ENCODE measurements around the gene DIAPH1.

DIAPH1 gene

GRCh38 chr5:141640698-141641097 lies 21.9 kb upstream of the DIAPH1 start:
- no peak for FAIRE-seq
- no peak for DNase-seq (ENCODE audit: extremely low spot score, insufficient read length, low read depth)

DNA sequence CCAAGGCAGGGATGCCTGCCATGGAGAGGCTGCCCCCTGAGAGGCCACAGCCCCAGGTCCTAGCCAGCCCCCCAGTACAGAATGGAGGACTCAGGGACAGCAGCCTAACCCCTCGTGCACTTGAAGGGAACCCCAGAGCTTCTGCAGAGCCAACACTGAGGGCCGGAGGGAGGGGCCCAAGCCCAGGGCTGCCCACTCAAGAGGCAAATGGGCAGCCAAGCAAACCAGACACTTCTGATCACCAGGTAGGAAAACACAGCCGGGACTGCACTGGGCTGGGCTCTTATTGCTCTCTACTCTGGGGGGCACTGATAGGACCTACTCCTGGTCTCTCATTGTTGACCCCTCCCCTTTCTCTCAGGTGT lies 21.2 kb upstream of the DIAPH1 start:
- FAIRE-seq (no peak), DNase-seq (ENCODE audit: extremely low spot score, insufficient read length, low read depth) (no peak)

DNA sequence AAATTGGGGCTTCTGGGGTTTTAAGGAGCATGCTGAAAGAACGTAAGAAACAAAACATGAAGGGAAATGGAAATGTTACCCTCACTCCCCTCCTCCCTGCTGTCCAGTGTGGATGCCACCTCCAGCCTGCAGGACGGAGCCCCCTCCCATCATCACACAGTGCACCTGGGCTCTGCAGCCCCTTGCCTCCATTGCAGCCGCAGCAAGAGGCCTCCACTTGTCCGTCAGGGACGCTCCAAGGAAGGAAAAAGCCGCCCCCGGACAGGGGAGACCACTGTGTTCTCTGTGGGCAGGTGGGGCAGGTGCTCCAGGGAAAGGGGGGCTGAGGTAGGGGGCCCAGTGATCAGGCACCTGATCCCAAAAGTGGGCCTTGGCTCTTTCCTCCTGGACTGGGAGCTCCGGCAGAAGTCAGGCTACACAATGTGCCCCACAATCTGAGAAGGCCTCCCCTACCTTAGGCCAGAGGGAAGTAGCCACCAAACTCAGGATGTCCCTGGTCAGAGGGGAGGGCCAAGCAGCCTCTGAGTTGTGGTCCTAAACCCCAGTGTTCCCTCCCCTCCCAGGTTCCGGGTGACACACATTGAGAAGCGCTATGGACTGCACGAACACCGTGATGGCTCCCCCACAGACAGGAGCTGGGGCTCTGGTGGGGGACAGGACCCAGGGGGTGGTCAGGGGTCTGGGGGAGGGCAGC lies 20.7 kb upstream of the DIAPH1 start:
- FAIRE-seq (no peak), DNase-seq (ENCODE audit: extremely low spot score, insufficient read length, low read depth) (no peak)

DNA sequence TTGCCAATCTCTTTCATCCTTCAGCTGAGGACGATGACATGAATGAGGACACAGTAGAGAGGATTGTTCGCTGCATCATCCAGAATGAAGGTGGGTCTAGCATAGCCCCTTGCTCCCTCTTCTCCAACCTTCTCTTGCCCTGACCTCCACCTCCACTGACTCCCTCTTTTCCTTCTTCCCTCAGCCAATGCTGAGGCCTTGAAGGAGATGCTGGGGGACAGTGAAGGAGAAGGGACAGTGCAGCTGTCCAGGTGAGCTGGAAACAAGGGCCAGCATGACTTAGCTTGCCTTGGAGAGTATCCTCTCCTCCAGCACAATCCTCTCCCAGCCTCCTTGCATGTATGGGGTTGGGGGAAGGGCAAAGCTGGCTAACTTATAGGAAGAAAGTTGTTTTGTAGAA lies 20.0 kb upstream of the DIAPH1 start:
- no peak for DNase-seq (ENCODE audit: extremely low spot score, insufficient read length, low read depth)
- FAIRE-seq = no peak

- DNase-seq (ENCODE audit: extremely low spot score, insufficient read length, low read depth) (no peak), FAIRE-seq (peak; percentile 69)
These were observed 19.1 kb upstream of the DIAPH1 start for GRCh38 chr5:141637767-141638419.

GRCh38 chr5:141637123-141637766 lies 18.4 kb upstream of the DIAPH1 start:
- DNase-seq (ENCODE audit: extremely low spot score, insufficient read length, low read depth) = no peak

DNA sequence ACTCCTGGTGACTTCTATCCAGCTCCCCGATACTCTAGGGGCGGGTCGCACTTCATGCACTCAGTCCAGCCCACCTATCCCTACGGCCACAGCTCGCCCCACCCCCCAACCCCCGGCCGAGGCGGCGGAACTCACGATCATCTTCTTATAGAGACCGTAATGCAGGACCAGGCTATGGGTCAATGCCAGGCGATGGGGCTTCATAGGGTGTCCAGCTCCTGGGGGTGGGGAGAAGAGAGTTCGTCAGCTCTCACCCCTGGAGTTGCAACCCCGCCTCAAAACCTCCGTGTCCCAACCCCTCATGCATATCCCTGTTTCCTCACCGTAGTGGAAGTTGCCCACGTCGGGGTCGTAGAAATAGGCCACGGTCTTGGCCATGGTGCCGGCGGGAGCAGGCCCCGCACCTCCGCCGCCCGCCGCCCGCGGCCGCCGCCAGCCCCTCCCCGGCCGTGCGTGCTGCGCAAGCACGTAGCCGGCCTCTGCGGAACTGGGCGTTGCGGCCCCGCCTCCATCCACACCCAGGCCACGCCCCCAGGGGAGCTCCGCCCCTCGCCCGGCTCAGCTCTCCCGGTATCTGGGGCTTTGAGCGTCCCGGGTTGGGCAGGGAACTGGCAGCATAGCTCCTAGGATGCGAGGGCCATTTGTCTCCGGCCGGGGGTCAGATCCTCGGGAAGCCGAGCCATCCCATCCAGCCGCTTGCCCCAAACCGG lies 17.8 kb upstream of the DIAPH1 start, which contains the start of the genes HDAC3 and RELL2:
Gene HDAC3, minus strand, starts transcription at position 437 of the 710 bp plus-strand sequence. Its CDS starts 59 bp downstream, at position 378.
Gene RELL2, plus strand, starts transcription at position 585 of the 710 bp plus-strand sequence. CDS start 1,229 bp downstream, outside the sequence.
- DNase-seq (ENCODE audit: extremely low spot score, insufficient read length, low read depth) (peak; percentile 90), FAIRE-seq (peak; percentile 80)

More at GRCh38 chr5:141637123-141637766, 18.4 kb upstream of the DIAPH1 start:
- FAIRE-seq = no peak

- no peak for DNase-seq (ENCODE audit: extremely low spot score, insufficient read length, low read depth)
- no peak for FAIRE-seq
These were observed 17.3 kb upstream of the DIAPH1 start for GRCh38 chr5:141636106-141636412.

GRCh38 chr5:141635646-141636045 lies 16.8 kb upstream of the DIAPH1 start:
- DNase-seq (ENCODE audit: extremely low spot score, insufficient read length, low read depth) (no peak), FAIRE-seq (no peak)

- FAIRE-seq (no peak), DNase-seq (ENCODE audit: extremely low spot score, insufficient read length, low read depth) (no peak)
These were observed 15.9 kb upstream of the DIAPH1 start for GRCh38 chr5:141634720-141635119.

DNA sequence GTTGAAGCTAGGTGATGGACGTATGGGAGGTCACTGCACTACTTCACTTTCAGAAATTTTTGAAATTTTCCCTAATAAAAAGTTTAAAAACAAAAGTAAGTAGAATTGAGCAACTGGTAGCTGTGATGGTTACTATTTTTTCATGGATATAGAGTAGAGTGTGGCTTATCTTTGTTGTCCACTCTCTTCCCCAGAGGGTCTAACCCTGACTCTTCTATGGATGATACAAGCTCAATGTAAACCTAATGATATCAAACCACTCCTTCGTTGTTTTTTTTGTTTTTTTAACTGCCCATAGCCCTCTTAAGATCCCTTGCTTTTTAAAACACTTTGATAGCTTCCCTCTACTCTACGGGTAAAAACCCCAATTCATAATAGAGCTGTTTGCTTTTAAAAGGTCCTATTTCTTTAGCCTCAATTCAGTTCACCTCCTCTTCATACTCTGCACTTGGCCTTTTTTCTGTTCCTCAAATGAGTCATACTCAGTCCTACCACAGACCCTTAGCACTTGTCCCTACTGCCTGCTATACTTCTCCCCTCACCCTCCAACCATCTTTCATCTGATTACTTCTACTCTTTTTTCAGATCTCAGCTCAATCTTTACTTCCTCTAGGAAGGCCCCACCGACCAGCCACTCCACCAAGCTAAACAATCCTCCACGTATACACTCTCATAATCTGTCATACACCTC lies 15.2 kb upstream of the DIAPH1 start:
- FAIRE-seq (peak; percentile 84), DNase-seq (ENCODE audit: extremely low spot score, insufficient read length, low read depth) (no peak)

- FAIRE-seq (no peak), DNase-seq (ENCODE audit: extremely low spot score, insufficient read length, low read depth) (no peak)
These were observed 13.8 kb upstream of the DIAPH1 start for GRCh38 chr5:141632650-141633049.

- no peak for DNase-seq (ENCODE audit: extremely low spot score, insufficient read length, low read depth)
- FAIRE-seq = no peak
These were observed 11.9 kb upstream of the DIAPH1 start for GRCh38 chr5:141630570-141631140.

GRCh38 chr5:141628175-141628788 lies 9.5 kb upstream of the DIAPH1 start:
- DNase-seq (ENCODE audit: extremely low spot score, insufficient read length, low read depth) = no peak
- FAIRE-seq = no peak

DNA sequence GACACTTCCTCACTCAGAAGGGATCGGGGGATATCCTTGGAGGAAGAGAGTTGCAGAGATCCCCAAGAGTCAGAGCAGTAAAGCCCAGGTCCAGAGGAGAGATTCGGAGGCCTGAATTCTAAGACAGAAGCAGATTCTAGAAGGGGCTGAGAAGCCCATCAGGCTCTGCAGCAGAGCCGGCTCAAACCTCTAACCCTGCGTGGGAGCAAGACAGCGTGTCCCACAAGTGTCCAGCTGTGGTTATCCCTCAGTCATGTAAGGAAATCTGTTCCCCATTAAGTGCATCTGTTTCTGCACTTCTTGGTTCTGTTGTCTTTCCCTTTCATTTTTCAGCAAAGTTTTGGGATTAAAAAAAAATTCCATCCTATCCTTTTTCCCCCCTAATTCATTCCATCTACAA lies 4.8 kb upstream of the DIAPH1 start:
- no peak for FAIRE-seq
- no peak for DNase-seq (ENCODE audit: extremely low spot score, insufficient read length, low read depth)

DNA sequence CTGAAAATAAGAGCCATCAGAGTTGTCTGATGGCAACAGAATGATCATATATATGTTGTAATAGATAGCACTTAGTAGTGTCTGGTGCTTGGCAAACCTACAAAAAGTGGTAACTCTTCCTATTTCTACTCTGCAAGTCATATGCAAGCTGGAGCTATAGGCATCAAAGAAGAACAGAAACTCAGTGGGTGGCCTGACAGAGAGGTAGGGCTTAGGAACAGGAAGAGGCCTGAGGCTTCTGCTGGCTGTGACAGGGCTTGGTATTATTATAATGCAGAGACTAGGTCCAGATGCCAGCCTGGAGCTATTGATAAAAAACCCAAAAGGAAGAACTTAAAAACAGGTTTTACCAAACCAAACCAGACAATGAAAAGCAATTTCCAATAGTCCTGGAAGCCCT lies 4.4 kb upstream of the DIAPH1 start:
- peak; percentile 11 for DNase-seq (ENCODE audit: extremely low spot score, insufficient read length, low read depth)
- peak; percentile 89 for FAIRE-seq

DNA sequence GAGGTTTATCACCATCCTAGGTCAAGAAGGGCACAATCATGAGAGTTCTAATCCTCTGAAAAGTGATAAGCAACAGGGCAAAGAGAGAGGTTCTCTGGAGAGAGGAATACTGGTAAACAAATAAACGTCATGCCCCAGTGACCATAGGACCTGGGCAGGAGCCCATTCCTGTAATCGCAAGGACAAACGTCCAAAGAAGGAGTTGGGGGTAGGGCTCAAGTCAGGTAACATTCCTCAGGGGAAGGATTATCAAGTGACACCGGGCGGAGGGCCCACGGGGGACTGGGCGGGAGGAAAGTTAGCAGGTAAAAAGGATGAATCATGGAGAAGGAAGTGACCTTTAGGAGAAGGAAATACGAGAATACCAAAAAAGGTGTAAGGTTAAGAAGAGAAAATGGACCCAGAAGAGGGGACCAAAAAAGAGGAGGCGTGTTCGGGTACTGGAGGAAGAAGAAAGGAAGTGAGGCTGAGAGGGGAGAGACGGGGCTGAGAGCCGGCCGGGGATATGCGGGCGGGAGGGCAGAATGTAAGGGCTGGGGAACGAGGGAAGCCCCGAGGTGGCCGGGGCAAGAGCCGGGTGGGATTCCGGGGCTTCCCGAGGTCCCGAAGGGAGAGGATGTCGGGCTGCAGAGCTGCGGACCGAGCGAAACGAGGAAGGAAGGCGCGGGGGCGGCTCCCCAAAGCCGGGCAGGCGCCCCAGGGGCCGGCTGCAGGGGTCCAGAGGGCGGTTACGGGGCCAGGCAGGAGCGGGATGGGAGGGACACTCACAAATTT lies 583 bp downstream of the DIAPH1 start:
- peak; percentile 74 for FAIRE-seq
- DNase-seq (ENCODE audit: extremely low spot score, insufficient read length, low read depth) = no peak

DNA sequence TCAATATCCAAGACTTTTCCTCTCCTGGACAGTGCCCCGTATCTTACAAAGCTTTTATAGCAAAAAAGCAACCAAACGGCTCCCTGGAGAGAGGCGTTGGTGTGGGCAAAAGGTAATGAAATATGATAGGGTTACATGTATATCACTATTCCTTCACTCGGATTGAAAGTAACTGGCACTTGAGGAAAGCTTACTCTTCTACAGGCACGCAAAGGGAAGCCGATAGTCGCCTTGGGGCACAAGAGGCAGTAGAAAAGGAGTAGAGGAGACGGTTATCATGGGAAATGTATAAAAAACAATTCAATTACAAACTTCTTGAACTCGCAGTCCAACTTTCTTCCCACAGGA lies 1.1 kb downstream of the DIAPH1 start:
- no peak for DNase-seq (ENCODE audit: extremely low spot score, insufficient read length, low read depth)
- FAIRE-seq = peak; percentile 9

DNA sequence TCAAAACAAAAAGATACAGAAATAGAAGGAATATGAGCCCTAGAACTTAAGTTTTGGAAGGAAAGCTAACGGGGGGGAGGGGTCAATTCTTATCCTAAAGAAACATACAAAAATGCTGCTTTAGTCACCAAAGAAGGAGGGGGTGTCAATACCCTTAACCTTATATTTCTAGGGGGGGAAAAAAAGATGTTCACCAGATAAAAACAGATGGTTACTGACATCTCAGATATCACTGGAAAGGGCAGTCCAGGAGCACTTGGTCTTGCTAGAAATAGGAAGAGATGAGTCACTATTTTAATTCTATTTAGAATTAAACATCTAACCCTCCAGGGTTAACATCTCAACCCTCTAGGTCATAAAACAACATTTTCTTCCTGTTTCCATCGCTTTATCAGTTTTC lies 1.7 kb downstream of the DIAPH1 start:
- FAIRE-seq = no peak
- no peak for DNase-seq (ENCODE audit: extremely low spot score, insufficient read length, low read depth)
